Colonic mucosa (tissue), 4 donors: Measurements from ENCODE around the gene TMEM178B. TPM values are rescaled to one million over a fixed set of nuclear protein-coding genes. Genes with fewer than 3 reads are reported as not detected.
"Not testable (repeated sequence)": the region's sequence is repeated elsewhere in the genome, so short reads cannot be mapped to it uniquely, and the experiment has no call there.

Experiments
- DNase-seq: peaks from one replicate; pipeline ENCODE4 v3.0.0-alpha.2; 2020
- H3K27ac ChIP-seq: fragments of 200-600 bp; one replicate; pipeline ENCODE4 v1.8.0; 2021
- H3K27me3 ChIP-seq: fragments of 200-600 bp; one replicate; pipeline ENCODE4 v1.8.0; 2021
- H3K36me3 ChIP-seq: fragments of 200-600 bp; one replicate; pipeline ENCODE4 v1.8.0; 2021
- H3K4me1 ChIP-seq: fragments of 200-600 bp; one replicate; pipeline ENCODE4 v1.8.0; 2021; ENCODE audit warnings: mild to moderate bottlenecking
- H3K4me3 ChIP-seq: fragments of 200-600 bp; one replicate; pipeline ENCODE4 v1.8.0; 2021
- H3K9ac ChIP-seq, 2 donors: one replicate each; pipeline ENCODE4 v1.7.0; 2013; ENCODE audit warnings: control low read depth in 2 of 2, low read depth in 2 of 2, low read length in 2 of 2
- H3K9me3 ChIP-seq: fragments of 200-600 bp; one replicate; pipeline ENCODE4 v1.8.0; 2021
- intact Hi-C: fragments of 100-400 bp; cut with DNase I; formaldehyde crosslinking; loops from one replicate; pipeline ENCODE4 v1.14.1; 2022
- total RNA-seq, 2 donors: library from RNA; stranded (reverse); fragmentation: NEBNext Ultra II Directional in 1 of 2; extraction: Animal tissue kit (Norgen Biotek cat#: 25700) in 1 of 2; gene quantifications; one replicate each; pipeline ENCODE4 v1.2.1, GENCODE V29; 2021
- TF ChIP-seq, protein P1 (sequence below): fragments of 200-600 bp; IDR thresholded peaks from one replicate; pipeline ENCODE4 v1.8.0; 2022; ENCODE audit warnings: antibody characterized with exemption, mild to moderate bottlenecking
- donor health status: healthy.
- donor health status: DM: no; HTN: no; CAD: no.
- donor health status: DM: no; HTN: no; CAD: no.

TMEM178B gene
- total RNA-seq, 2 donors from 2014 or later: 0.17 to 1.1 TPM

DNA sequence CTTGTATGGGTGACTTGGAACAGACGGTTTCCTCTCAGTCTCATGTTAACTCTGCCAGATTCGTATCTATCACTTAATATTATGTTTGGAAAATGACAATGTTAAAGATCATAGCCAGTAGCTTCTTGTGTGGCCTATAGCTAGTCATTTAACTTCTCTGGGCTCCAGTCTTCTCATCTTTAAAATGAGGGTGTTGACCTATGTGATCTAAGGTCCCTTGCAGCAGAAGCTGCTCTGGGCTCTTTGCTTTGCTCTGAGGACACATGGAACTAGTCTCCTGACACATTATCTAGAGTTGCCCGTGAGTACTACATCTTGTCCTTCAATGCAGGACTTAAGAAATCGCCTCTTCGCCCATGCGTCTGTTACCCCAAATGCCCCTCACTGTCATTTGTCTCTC is 93.1 kb downstream of the TMEM178B start:
- intact Hi-C loops: no loop called here
- H3K4me1 ChIP-seq: no peaks in the 10 kb centered on the region
- no peak overlapping the region for H3K4me3 ChIP-seq
- TF ChIP-seq, protein P1, sequence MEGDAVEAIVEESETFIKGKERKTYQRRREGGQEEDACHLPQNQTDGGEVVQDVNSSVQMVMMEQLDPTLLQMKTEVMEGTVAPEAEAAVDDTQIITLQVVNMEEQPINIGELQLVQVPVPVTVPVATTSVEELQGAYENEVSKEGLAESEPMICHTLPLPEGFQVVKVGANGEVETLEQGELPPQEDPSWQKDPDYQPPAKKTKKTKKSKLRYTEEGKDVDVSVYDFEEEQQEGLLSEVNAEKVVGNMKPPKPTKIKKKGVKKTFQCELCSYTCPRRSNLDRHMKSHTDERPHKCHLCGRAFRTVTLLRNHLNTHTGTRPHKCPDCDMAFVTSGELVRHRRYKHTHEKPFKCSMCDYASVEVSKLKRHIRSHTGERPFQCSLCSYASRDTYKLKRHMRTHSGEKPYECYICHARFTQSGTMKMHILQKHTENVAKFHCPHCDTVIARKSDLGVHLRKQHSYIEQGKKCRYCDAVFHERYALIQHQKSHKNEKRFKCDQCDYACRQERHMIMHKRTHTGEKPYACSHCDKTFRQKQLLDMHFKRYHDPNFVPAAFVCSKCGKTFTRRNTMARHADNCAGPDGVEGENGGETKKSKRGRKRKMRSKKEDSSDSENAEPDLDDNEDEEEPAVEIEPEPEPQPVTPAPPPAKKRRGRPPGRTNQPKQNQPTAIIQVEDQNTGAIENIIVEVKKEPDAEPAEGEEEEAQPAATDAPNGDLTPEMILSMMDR: no peak
- DNase-seq: no peak
- H3K9me3 ChIP-seq: no peaks in the 10 kb centered on the region
- no peak overlapping the region for H3K27ac ChIP-seq
- no peak overlapping the region for H3K9ac ChIP-seq
- no peaks in the 10 kb centered on the region for H3K27me3 ChIP-seq
- no peaks in the 10 kb centered on the region for H3K36me3 ChIP-seq

DNA sequence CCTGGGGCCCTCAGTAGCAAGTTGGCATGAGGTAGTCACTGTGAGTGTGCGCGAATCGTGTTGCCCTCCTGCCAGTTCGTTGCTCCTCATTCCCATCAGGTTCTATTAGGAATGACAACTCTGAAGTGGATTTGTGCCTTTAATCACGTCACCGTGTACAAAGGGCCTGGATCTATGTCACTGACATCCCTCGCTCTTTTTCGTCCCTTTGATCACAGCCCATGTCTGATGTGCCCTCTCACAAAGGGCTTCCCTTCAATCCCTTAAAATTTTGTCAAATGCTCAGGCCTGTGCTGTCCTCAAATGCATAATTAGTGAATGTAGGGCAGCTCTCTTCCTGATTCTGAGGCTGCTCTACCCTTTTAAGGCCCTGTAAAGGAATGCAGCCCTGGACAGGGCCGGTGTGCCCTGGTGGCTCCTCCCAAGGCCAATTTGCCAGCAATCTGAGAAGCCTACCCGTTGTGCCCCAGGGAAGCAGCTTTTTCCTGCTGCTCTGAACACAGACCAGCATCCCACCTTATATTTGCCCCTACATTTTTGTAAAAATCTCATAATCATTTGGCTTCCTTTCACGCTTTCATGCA is 93.6 kb downstream of the TMEM178B start:
- Histone ChIP-seq H3K27me3 (no peaks in the 10 kb centered on the region), H3K9me3 (no peaks in the 10 kb centered on the region), H3K9ac (no peak overlapping the region), H3K4me3 (no peak overlapping the region), H3K27ac (no peak overlapping the region), H3K36me3 (no peaks in the 10 kb centered on the region), H3K4me1 (no peaks in the 10 kb centered on the region)
- no peak for DNase-seq
- TF ChIP-seq, protein P1: no peak
- intact Hi-C loops: no loop called here

DNA sequence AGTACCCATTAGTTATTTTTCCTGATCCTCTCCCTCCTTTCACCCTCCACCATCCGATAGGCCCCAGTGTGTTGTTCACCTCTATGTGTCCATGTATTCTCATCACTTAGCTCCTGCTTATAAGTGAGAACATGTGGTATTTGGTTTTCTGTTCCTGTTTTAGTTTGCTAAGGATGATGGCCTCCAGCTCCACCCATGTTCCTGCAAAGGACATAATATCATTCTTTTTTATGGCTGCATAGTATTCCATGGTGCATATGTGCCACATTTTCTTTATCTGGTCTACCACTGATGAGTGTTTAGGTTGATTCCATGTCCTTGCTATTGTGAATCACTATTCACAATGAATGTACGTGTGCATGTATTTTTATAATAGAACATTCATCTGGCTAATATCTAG is 95.3 kb downstream of the TMEM178B start:
- H3K27me3 ChIP-seq, H3K27ac ChIP-seq, H3K9me3 ChIP-seq, DNase-seq, intact Hi-C loops, H3K4me3 ChIP-seq, H3K4me1 ChIP-seq, H3K9ac ChIP-seq, H3K36me3 ChIP-seq: not testable (repeated sequence)

DNA sequence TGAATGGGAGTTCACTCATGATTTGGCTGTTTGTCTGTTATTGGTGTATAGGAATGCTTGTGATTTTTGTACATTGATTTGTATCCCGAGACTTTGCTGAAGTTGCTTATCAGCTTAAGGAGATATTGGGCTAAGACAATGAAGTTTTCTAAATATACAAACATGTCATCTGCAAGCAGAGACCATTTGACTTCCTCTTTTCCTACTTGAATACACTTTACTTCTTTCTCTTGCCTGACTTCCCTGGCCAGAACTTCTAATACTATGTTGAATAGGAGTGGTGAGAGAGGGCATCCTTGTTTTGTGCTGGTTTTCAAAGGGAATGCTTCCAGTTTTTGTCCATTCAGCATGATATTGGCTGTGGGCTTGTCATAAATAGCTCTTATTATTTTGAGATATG is 101.9 kb downstream of the TMEM178B start:
- H3K4me3 ChIP-seq: not testable (repeated sequence)

DNA sequence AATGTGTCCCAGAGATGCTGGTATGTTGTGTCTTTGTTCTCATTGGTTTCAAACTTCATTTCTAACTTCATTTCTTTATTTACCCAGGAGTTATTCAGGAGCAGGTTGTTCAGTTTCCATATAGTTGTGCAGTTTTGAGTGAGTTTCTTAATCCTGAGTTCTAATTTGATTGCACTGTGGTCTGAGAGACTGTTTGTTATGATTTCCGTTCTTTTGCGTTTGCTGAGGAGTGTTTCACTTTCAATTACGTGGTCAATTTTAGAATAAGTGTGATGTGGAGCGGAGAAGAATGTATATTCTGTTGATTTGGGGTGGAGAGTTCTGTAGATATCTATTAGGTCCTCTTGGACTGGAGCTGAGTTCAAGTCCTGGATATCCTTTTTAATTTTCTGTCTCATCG is 103.3 kb downstream of the TMEM178B start:
- H3K9ac ChIP-seq, H3K27ac ChIP-seq, H3K4me3 ChIP-seq, DNase-seq, intact Hi-C loops, H3K36me3 ChIP-seq, H3K27me3 ChIP-seq, H3K9me3 ChIP-seq, H3K4me1 ChIP-seq: not testable (repeated sequence)

More for the DNA sequence above, 101.9 kb downstream of the TMEM178B start:
- H3K27me3 ChIP-seq, H3K27ac ChIP-seq, intact Hi-C loops, H3K4me1 ChIP-seq, H3K36me3 ChIP-seq, DNase-seq, H3K9ac ChIP-seq, H3K9me3 ChIP-seq: not testable (repeated sequence)

DNA sequence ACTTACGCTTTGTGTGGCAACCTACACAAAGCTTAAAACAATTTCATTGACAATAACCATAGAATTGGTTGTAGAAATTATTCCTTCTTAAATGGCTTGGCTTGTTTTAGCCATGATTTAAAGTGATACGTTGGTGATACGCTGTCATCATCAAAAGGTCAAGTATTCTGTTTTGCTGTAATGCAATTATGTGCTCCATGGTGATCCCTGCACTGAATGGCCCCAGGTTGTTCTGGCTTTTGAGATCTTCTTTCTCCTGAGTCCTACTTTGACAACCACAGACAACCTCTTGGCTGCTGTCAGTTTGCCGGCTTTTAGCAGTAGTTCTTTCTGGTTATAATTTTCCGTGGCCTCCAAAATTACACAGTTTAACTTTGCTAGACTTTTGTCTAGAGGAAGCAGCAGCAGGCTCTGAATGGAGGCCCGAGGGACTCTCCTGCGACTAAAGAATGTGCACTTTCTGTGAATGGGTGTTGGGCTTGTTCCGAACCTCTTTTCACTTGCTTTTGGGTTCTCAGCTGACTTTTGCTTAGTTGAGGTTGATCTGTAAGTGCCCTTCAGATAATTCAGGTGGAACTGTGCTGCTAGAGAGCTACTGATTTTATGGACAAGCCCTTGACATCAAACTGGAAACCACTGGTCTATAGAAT is 104.7 kb downstream of the TMEM178B start:
- no peaks in the 10 kb centered on the region for H3K4me1 ChIP-seq
- H3K27ac ChIP-seq: no peak overlapping the region
- no peak for DNase-seq
- no peaks in the 10 kb centered on the region for H3K9me3 ChIP-seq
- no peak overlapping the region for H3K9ac ChIP-seq
- intact Hi-C loops: no loop called here
- no peaks in the 10 kb centered on the region for H3K27me3 ChIP-seq
- TF ChIP-seq, protein P1: no peak
- H3K4me3 ChIP-seq: no peak overlapping the region
- H3K36me3 ChIP-seq: no peaks in the 10 kb centered on the region

DNA sequence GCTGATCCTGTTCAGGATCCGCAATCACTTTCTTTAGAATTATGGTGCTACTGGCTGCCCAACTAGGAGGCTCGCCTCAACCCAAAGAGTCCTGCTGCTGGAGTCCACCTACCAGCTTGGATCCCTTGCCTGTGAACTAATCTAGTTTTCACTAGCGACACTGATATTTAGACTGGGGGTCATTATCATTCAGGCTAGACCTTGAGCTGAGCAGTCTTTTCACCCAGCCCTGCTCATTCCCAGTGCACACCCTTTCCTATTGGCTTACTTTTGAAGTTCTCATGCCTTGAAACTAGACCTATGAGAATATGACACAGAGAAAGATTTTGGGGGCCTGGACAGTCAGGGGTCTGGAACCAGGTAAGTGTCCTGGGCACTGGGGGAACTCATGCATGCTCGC is 107.9 kb downstream of the TMEM178B start:
- H3K4me1 ChIP-seq: no peaks in the 10 kb centered on the region
- DNase-seq: no peak
- H3K27me3 ChIP-seq: no peaks in the 10 kb centered on the region
- intact Hi-C loops: no loop called here
- H3K4me3 ChIP-seq: no peak overlapping the region
- no peaks in the 10 kb centered on the region for H3K36me3 ChIP-seq
- no peaks in the 10 kb centered on the region for H3K9me3 ChIP-seq
- no peak overlapping the region for H3K9ac ChIP-seq
- H3K27ac ChIP-seq: no peak overlapping the region
- TF ChIP-seq, protein P1: no peak
